Smooth muscle cell (in vitro differentiated cells): ENCODE results near the gene METRN. TPM values are rescaled to one million over a fixed set of nuclear protein-coding genes. Genes with fewer than 3 reads are reported as not detected.

Source experiments
- DNase-seq: peaks from one replicate; lab custom pipeline; 2025; ENCODE audit not compliant: unreplicated experiment; lab: John Stamatoyannopoulos, UW
- H2AFZ ChIP-seq: fragments of 200-600 bp; sonication (generic); 2 replicates; pipeline ENCODE4 v1.6.0; 2016; ENCODE audit warnings: antibody characterized with exemption, low read depth, mild to moderate bottlenecking
- H3F3A ChIP-seq: fragments of 200-600 bp; sonication (generic); 2 replicates; pipeline ENCODE4 v1.6.0; 2017; ENCODE audit warnings: antibody characterized with exemption, low read depth
- H3K27ac ChIP-seq: fragments of 200-600 bp; sonication (generic); 2 replicates; pipeline ENCODE4 v1.5.1; 2016; ENCODE audit warnings: low read depth, mild to moderate bottlenecking
- H3K27me3 ChIP-seq: fragments of 200-600 bp; sonication (generic); 2 replicates; pipeline ENCODE4 v1.6.1; 2016; ENCODE audit warnings: low read depth, mild to moderate bottlenecking
- H3K36me3 ChIP-seq: fragments of 200-600 bp; sonication (generic); 2 replicates; pipeline ENCODE4 v1.5.1; 2016; ENCODE audit warnings: low read depth
- H3K4me1 ChIP-seq: fragments of 200-600 bp; sonication (generic); 2 replicates; pipeline ENCODE4 v1.5.1; 2016; ENCODE audit warnings: low read depth
- H3K4me2 ChIP-seq: fragments of 200-600 bp; sonication (generic); 2 replicates; pipeline ENCODE4 v1.6.0; 2016; ENCODE audit warnings: mild to moderate bottlenecking
- H3K4me3 ChIP-seq: fragments of 200-600 bp; sonication (generic); 2 replicates; pipeline ENCODE4 v1.5.1; 2016; ENCODE audit warnings: mild to moderate bottlenecking
- H3K79me2 ChIP-seq: fragments of 200-600 bp; sonication (generic); 2 replicates; pipeline ENCODE4 v1.6.0; 2016; ENCODE audit warnings: low read depth, mild to moderate bottlenecking
- H3K9ac ChIP-seq: fragments of 200-600 bp; sonication (generic); 2 replicates; pipeline ENCODE4 v1.6.0; 2016; ENCODE audit warnings: low read depth
- H3K9me3 ChIP-seq: fragments of 200-600 bp; sonication (generic); replicated peaks from 2 replicates; pipeline ENCODE4 v1.5.1; 2016; ENCODE audit warnings: low read depth
- H4K20me1 ChIP-seq: fragments of 200-600 bp; sonication (generic); 2 replicates; pipeline ENCODE4 v1.6.0; 2016; ENCODE audit warnings: low read depth
- CTCF ChIP-seq: fragments of 200-600 bp; sonication (generic); IDR thresholded peaks from 2 replicates; pipeline ENCODE4 v1.5.1; 2017; ENCODE audit warnings: borderline replicate concordance, mild to moderate bottlenecking, antibody characterized with exemption; ENCODE audit not compliant: insufficient read depth, poor library complexity, severe bottlenecking
- WGBS: methylation state at CpG from one replicate; pipeline ENCODE4 v1.1.7; 2016; ENCODE audit warnings: low lambda C conversion rate; 5-methylcytosine and 5-hydroxymethylcytosine counted together
- polyA plus RNA-seq: library from polyadenylated mRNA; unstranded; fragments of >200 nt; fragmentation: Nextera tagmentation; extraction: Ambion mirVana; gene quantifications from 2 replicates; pipeline ENCODE4 v1.2.1, GENCODE V29; 2016
- total RNA-seq: library from RNA; depleted of rRNA; stranded (reverse); fragments of >200 nt; gene quantifications from 2 replicates; pipeline ENCODE4 v1.2.3, GENCODE V29; 2014

METRN gene
- total and polyA plus RNA-seq, 2 experiments from 2014 or later = 30.6 to 193 TPM

DNA sequence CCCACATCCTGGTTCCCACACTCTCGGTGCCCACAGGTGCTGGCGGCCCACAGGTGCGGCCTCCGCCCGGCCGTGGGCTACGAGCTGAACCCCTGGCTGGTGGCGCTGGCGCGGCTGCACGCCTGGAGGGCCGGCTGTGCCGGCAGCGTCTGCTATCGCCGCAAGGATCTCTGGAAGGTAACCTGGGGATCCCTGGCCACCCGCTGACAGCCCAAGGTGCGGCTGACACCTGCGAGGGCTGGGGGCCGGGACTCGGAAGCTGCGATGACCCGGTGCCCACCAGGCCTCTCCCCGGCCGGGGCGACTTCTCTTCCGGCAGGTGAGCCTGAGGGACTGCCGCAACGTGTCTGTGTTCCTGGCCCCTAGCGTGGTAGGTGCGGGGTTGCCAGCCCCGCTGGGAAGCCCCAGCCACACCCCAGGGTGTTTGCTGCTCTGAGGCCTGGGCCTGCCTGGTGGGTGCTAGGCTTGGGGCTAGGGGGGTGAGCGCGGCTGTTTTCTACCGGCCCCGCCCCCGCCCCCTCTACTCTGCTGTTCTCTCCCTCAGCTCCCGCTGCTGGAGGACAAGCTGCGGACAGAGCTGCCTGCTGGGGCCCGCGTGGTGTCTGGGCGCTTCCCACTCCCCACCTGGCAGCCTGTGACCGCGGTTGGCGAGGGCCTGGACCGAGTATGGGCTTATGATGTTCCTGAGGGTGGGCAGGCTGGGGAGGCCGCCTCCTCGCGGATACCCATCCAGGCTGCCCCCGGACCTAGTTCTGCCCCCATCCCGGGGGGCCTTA is 7.0 kb downstream of the METRN start:
- no peak for DNase-seq
- Histone ChIP-seq H3K9me3 (no peaks in the 10 kb centered on the region), H3K27ac (no peak overlapping the region), H3K9ac (no peak overlapping the region), H4K20me1 (peaks cover 10% of the 10 kb centered on the region), H3K4me3 (peak overlapping the region; percentile 91), H3F3A (peaks cover 4% of the 10 kb centered on the region), H3K4me2 (peak overlapping the region; percentile 100), H3K27me3 (no peaks in the 10 kb centered on the region), H3K36me3 (no peaks in the 10 kb centered on the region), H2AFZ (no peak overlapping the region), H3K4me1 (peaks cover 5% of the 10 kb centered on the region), H3K79me2 (no peaks in the 10 kb centered on the region)
- 94% methylated on average over 44 of the region's 51 CpGs for WGBS
- no peak for TF ChIP-seq CTCF

DNA sequence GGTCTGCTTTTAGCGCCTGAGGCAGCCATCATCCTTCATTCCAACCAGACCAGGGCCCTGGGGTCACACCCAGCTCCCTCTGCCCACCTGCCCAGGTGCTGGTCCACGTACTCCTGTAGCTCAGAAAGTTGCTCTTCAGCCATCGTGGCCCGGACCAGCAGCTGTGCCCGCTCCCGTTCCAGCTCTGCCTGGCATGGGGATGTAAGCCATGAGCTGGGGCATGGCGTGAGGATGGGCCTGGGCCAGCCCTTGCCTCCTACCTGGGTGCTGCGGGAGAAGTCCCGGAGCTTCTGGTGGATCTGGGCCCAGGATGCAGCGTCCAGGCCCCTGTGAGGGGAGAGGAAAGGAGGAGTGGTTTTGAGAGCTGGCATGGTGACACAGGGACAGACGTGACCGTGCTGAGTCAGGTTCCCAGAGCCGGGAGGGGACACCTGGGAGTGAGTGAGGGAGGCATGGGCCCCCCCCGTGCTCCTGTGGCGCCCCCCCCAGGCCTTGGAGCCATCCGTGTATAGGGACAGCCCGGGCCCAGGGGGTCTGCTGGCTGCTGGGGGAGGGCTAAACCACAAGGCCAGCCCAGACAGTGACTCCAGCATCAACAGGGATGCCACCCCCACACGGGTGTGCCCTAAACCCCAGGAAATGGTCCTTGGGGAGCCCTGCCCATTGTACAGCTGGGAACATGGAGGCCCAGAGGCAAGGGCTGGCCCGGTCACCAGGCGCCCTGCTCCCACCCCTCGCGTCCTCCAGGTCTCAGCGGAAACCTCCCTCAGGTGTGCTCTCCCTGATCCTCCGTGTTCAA is 8.1 kb downstream of the METRN start:
- Histone ChIP-seq H4K20me1 (peaks cover 10% of the 10 kb centered on the region), H3K9me3 (no peaks in the 10 kb centered on the region), H3K9ac (no peak overlapping the region), H3K4me3 (no peak overlapping the region), H3K79me2 (no peaks in the 10 kb centered on the region), H3K4me2 (no peak overlapping the region), H2AFZ (no peak overlapping the region), H3K27ac (no peak overlapping the region), H3K27me3 (no peaks in the 10 kb centered on the region), H3K36me3 (no peaks in the 10 kb centered on the region), H3K4me1 (peaks cover 12% of the 10 kb centered on the region), H3F3A (peaks cover 4% of the 10 kb centered on the region)
- no peak for DNase-seq
- WGBS = 96% methylated on average over 23 of the region's 24 CpGs
- no peak for TF ChIP-seq CTCF

GRCh38 chr16:723695-724094 is 8.8 kb downstream of the METRN start:
- DNase-seq = no peak
- no peak for TF ChIP-seq CTCF
- Histone ChIP-seq H3K4me2 (no peak overlapping the region), H3K9me3 (no peaks in the 10 kb centered on the region), H3K36me3 (no peaks in the 10 kb centered on the region), H3K79me2 (no peaks in the 10 kb centered on the region), H3F3A (peaks cover 4% of the 10 kb centered on the region), H3K27me3 (no peaks in the 10 kb centered on the region), H3K27ac (no peak overlapping the region), H4K20me1 (peaks cover 10% of the 10 kb centered on the region), H3K9ac (no peak overlapping the region), H3K4me1 (peaks cover 15% of the 10 kb centered on the region), H3K4me3 (no peak overlapping the region), H2AFZ (no peak overlapping the region)
- 94% methylated on average over 9 of the region's 9 CpGs for WGBS
